ENCODE measurements around the gene MAOA.
"Not testable (repeated sequence)": the region's sequence is repeated elsewhere in the genome, so short reads cannot be mapped to it uniquely, and the experiment has no call there.

Gene MAOA

GRCh38 chrX:43656005-43656494 is at the start of gene MAOA:
TSS of gene MAOA (plus strand) at chrX:43656299. CDS start at chrX:43656342, 43 bp downstream.
- DNase-seq = peak; percentile 1 to 49 (median 18)

DNA sequence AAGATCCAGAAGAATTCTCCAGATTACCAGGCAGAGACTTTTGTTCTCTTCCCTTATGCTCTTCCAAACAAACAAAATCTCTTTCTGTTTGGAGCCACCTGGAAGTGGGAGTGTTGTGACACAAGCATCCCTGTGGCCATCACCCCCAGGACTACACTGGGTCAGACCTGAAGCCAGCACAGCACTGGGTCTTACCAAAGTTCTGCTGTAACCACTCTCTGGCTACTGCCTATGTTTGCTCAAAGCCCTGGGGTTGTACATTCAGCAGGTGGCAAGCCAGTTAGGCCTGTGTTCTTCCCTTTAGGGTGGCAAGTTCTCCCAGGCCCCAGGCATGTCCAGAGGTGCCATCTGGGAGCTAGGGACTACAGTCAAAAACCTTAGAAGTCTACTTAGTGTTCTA is 43.7 kb upstream of the MAOA start:
- no peak for DNase-seq

- DNase-seq = no peak
Observed at GRCh38 chrX:43615660-43616059, 40.4 kb upstream of the MAOA start.

GRCh38 chrX:43618366-43619205 is 37.5 kb upstream of the MAOA start:
- no peak for DNase-seq

DNA sequence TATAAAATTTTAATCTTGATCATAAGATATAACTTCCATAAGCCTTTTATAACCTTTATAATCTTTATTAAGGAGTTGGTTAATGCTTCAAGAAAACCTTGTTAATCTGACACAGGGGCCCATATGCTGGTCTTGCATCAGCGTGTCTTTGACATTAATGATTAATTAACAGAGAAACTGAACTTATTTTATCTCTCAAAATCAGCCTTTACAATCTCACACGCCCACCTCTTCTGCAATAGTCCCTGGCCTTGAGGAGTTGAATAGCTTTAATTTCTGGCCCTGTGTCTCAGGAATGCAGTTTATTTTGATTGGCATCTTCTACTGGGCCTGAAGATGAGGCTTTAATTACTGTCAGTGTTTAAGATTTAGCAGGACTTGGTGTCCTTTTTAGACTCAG is 36.2 kb upstream of the MAOA start:
- not testable (repeated sequence) for DNase-seq

DNA sequence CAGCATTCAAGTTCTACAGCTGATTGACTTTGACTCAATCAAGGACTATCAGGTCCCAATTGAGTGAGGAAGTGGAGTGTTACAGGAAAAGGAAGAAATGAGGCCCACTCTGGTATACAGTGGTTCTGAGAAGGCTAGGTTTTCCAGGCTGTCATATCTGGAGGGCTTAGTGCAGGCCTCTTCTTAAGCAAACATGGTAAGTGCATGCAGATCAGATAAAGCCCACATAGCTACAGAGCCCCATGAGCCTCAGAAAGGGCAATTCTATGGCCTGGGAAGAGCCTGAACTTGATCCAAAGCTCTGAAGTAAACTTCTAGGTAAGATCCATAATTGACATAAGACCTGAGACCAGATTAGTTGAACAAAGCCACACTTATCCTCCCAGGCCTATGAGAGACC is 29.0 kb upstream of the MAOA start:
- no peak for DNase-seq

DNA sequence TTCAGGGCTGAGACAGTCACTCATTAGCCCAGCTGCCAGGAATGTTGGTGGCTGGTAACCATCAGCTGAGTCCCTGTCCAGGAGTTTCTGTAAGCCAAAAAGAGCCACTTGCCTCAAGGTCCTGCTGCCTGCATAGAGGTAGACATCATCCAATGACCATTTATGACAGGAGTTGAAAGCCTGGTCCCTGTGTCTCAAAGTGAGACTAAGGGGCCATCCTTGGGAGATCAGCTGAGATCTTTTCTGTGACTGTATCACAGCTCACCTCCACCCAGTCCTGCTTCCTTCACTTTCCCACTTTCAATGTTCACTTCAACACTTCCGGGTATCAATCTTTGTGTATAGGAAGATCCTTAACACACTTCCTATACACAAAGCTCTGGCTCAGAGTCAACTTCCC is 28.4 kb upstream of the MAOA start:
- DNase-seq = no peak

- DNase-seq = no peak
Observed at GRCh38 chrX:43629229-43629628, 26.9 kb upstream of the MAOA start.

DNA sequence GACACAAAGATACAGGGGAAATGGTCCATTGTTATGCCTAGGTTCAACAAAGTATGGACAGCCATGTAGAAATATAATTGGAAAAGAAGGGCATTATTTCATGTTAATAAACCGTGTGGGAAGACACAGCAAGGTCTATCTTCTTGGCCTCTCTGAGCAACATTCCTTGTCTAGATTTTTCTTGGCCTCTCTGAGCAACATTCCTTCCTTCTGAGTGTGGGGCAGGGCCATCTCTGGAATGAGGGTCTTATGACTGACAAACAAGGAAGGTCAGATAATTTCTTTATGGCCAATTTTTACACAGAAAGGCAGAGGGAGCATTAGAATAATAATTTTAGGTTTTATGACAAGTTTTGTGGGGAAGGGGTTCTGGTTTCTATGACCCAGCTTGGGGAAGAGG is 24.3 kb upstream of the MAOA start:
- DNase-seq = no peak

- no peak for DNase-seq
Observed at GRCh38 chrX:43633081-43633480, 23.0 kb upstream of the MAOA start.

DNA sequence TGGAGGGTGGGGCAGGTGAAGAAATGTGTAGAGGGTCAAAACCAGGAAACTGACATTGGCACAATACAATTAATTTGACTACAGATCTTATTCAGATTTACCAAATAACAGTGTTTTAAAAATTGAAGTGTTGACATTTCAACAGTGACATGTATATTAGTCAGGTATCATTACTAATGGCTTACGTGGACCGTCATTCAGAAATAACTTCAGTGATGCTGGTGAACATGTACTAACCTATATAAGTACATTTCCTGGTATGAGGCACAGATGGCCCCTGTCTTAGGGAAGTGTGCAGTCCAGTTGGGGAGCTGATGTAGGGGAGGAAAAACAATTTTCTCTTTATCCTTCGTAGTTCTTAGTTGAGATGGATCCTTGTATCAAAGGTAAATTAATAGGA is 22.3 kb upstream of the MAOA start:
- DNase-seq = no peak

GRCh38 chrX:43640482-43640881 is 15.6 kb upstream of the MAOA start:
- DNase-seq = no peak

- DNase-seq = no peak
Observed at GRCh38 chrX:43641691-43642090, 14.4 kb upstream of the MAOA start.

GRCh38 chrX:43643201-43643600 is 12.9 kb upstream of the MAOA start:
- DNase-seq = no peak

GRCh38 chrX:43643662-43644061 is 12.4 kb upstream of the MAOA start:
- DNase-seq = no peak

DNA sequence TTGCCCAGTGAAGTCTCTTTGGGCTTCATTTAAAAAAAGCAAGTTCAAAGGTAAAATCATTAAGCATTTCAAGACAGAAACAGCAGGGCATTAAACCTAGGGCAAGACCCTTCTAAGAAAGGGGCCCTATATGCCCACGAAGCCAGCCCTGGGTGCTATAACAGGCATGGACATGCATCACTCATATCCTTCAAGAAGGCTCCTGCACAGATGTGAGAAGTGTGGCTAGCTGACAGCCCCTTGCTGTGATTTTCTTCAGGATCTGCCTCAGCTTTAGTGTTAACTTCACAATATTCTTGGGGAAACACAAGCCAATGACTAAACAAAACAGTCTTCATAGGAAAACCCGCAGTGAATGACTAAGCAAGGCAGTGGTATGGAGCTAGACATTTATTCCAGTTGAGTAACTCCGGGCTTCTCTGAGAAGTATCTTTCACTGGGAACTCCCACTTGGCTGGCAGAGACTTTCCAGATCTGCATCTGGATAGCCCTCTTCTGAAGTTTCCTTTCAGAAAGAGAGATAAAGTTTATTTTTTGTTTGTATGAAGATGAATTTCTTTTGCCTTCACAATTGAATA is 11.9 kb upstream of the MAOA start:
- DNase-seq = no peak

DNA sequence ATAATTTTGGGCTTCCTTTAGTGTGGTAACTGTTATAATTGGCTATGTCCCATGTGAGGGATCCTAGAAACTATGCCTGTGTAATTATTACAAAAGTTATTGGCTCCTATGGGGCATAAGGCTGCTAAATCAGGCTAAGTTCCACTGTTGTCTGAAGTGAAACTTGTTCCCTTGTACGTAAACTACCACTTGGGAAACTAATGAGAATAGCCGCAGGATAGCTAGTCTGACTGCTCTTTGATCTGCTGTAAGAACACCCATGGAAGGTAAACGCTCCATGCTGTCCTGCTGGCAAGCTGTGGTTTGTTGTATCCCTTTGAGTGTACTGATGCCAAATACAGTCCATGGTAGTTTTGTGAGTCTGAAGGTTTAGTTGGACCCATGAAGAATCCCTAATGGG is 9.3 kb upstream of the MAOA start:
- DNase-seq = no peak

GRCh38 chrX:43654431-43655150 is 1.5 kb upstream of the MAOA start:
- peak; percentile 75 to 90 (median 81) for DNase-seq

DNA sequence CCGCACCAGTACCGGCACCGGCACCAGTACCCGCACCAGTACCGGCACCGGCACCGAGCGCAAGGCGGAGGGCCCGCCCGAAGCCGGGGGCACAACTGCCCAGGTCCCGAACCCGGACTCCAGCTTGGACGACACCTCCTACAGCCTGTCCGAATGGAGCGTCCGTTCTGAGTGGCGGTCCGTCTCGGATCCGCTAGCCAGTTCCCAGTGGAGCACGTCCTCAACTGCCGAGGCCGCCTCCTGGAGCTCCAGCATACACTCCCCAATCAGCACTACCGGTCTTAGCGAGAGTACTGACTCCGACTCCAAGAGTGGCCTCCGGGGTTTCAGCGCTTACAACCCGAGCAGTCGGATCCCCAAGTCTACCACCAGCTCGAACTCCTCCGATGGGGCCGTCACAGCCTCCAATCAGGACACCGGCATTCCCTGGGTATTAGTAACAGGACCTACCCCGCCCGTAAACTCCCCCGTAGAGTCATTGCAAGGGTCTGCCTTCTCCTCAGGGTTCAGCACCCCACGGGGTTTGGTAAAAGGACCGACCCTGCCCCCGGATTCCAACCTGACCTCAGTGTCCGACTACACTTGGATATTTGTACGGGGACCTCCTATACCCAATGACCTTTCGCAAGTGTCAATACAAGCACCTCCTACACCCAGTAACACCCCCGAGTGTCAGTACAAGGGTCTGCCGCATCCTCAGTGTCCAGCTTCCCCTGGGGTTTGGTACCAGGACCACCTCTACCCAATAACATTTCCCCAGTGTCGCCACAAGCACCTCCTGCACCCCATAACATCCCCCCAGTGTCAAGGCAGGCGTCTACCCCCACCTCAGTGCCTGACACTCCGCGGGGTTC is 721 bp upstream of the MAOA start:
- peak in 5 of 6 experiments; percentile 2 to 66 (median 22) for DNase-seq

DNA sequence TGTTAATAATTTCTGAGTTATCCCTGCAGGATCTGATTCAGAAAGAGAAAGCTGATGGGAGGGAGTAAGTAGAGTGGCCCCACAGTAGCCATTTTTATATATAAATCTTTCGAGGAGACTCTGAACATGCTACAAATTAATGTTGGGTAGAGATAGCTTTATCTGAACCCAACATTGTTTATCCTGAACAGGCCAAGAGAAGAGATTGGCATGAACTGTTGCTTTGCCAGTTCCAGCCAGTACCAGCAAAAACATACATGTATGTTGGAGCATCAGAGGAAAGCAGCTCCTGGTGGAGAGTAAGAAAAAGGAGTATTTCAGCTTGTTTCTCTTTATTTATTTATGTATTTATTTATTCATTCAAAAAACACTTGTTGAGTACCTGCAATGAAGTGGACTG is 1.6 kb downstream of the MAOA start:
- no peak for DNase-seq

DNA sequence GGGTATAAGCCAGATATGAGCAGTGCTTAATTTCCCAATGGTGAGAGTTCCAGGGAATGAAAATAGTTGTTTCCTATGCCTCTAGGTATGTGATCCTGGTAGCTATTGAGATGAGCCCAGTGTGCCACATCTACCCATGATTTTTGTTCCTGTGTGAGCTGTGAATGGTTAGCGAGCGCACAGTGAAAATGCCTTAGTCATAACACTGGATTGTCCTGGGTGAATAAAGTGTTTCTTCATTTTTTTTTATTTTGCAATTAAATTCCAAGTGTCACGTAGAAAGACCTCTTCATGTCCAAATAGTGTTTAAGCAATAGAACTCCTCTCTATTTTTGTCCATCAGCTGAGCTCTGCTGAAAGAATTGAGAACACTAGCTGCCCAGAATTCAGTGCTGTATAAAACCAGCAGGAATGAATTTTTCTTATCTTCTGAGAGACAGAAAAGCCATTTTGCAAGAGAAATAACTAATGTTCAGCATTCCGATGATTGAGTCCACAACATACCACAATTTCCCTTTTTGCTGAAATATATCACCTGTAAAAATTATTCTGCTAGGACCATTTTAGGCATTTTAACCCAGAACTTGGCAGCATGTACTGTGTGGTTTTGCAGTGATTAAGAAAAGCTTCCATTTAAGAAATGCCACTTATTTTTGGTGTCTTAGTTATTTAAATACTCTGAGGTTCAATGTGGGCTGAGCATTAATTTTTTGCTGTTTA is 5.6 kb downstream of the MAOA start:
- no peak for DNase-seq

DNA sequence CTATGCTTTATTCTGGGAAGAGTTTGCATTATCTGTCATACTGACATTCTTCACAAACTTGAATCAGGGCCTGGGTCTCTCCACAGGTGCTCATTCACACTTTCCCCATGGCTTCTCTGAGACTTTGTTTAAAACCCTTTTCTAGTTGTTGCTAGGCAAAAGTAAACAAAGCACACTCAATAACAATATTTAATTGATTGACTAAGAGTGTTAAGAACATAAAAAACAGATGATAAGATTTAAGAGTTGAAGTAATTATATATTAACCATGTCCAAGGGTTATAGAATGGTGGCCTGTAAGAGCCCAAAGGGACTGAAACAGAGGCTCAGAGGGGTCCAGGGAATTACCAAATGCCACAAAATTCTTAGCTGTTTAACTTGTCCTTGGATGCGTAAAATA is 7.1 kb downstream of the MAOA start:
- no peak for DNase-seq

All from stimulated activated naive CD4-positive, alpha-beta T cell (primary cell).